GM23338 (cell line): Measurements from ENCODE around the gene EYA2.

Experiments used
- CREB1 ChIP-seq: fragments of 250-450 bp; sonication (Bioruptor Pico); IDR thresholded peaks from 2 replicates; pipeline ENCODE4 v1.5.0; 2020; ENCODE audit warnings: low read depth, mild to moderate bottlenecking, moderate library complexity
- CTCF ChIP-seq, 2 experiments: fragments of 200-600 bp in 1 of 2; sonication (generic) in 1 of 2; conservative IDR thresholded peaks; 2 replicates each; pipeline versions ENCODE4 v1.5.1 to v1.6.1; 2016 to 2017; ENCODE audit warnings: antibody characterized with exemption in 2 of 2, low read depth in 2 of 2, mild to moderate bottlenecking in 2 of 2, moderate library complexity in 1 of 2
- POLR2AphosphoS5 ChIP-seq: IDR thresholded peaks from 2 replicates; pipeline ENCODE4 v1.6.1; 2016; ENCODE audit warnings: antibody characterized with exemption, low read depth

- TF ChIP-seq CTCF (conservative IDR thresholded peaks at IDR 0.05; ENCODE audit: low read depth in 2 of 2) (no peak), CREB1 (CRISPR knock-in tag) (no peak), POLR2AphosphoS5 (no peak)
Measured at GRCh38 chr20:47143657-47144056, 249.0 kb downstream of the EYA2 start.
